HEK293 (cell line): ENCODE measurements around the gene EIF4G3.
A peak's percentile ranks its signal among the peaks of the same experiment; 100 is the strongest.

Experiments
- CTCF ChIA-PET: fragments of 350-600 bp; formaldehyde crosslinking; extraction: SDS; loops from one replicate; lab custom pipeline; 2021; ENCODE audit warnings: antibody characterized with exemption; lab: Yijun Ruan, JAX
- POLR2A ChIA-PET: fragments of 300-600 bp; formaldehyde crosslinking; extraction: SDS; loops from one replicate; lab custom pipeline; 2020; ENCODE audit warnings: antibody characterized with exemption, inconsistent platforms; lab: Yijun Ruan, JAX
- H3K27ac ChIP-seq: fragments of 200-500 bp; sonication (Bioruptor generic); 2 replicates; pipeline ENCODE4 v1.5.1; 2014; ENCODE audit warnings: low read depth, low read length, control low read depth, inconsistent platforms; ENCODE audit errors: extremely low read depth
- H3K36me3 ChIP-seq, 2 experiments: fragments of 200-500 bp in 1 of 2; sonication (Bioruptor generic) in 1 of 2; 1 replicate in 1 of 2; 2 replicates in 1 of 2; pipeline ENCODE4 v1.5.1; 2014 to 2017; ENCODE audit warnings: inconsistent platforms in 2 of 2, low read length in 2 of 2; ENCODE audit not compliant: control insufficient read depth in 2 of 2, insufficient read depth in 1 of 2
- H3K4me1 ChIP-seq: fragments of 200-500 bp; sonication (Bioruptor generic); 2 replicates; pipeline ENCODE4 v1.5.1; 2014; ENCODE audit warnings: mild to moderate bottlenecking, low read length, inconsistent platforms; ENCODE audit not compliant: control insufficient read depth, insufficient read depth
- H3K4me3 ChIP-seq: 2 replicates; pipeline ENCODE4 v1.5.1; 2011; ENCODE audit warnings: low read depth, mild to moderate bottlenecking, control low read depth, low read length, moderate library complexity
- H3K9me3 ChIP-seq: fragments of 200-500 bp; sonication (Bioruptor generic); 2 replicates; pipeline ENCODE4 v1.5.1; 2014; ENCODE audit warnings: low read depth, low read length, inconsistent platforms; ENCODE audit not compliant: control insufficient read depth, insufficient read depth
- CTCF ChIP-seq: fragments of 450-650 bp; formaldehyde crosslinking; IDR thresholded peaks from 2 replicates; pipeline ENCODE4 v1.5.1; 2016; ENCODE audit warnings: missing biosample characterization, missing genetic modification characterization
- OSR2 ChIP-seq: fragments of 450-650 bp; formaldehyde crosslinking; IDR thresholded peaks from 2 replicates; pipeline ENCODE4 v1.5.1; 2016; ENCODE audit warnings: missing biosample characterization, missing genetic modification characterization
- PATZ1 ChIP-seq: fragments of 450-650 bp; formaldehyde crosslinking; IDR thresholded peaks from 2 replicates; pipeline ENCODE4 v1.5.1; 2016; ENCODE audit warnings: missing biosample characterization, missing genetic modification characterization
- SALL2 ChIP-seq: fragments of 450-650 bp; formaldehyde crosslinking; IDR thresholded peaks from 2 replicates; pipeline ENCODE4 v1.5.0; 2017; ENCODE audit warnings: missing biosample characterization, mild to moderate bottlenecking, missing genetic modification characterization, borderline replicate concordance
- ZFP41 ChIP-seq: fragments of 450-650 bp; formaldehyde crosslinking; IDR thresholded peaks from 2 replicates; pipeline ENCODE4 v1.5.1; 2016; ENCODE audit warnings: missing biosample characterization, missing genetic modification characterization, borderline replicate concordance
- ZNF654 ChIP-seq: fragments of 450-650 bp; formaldehyde crosslinking; IDR thresholded peaks from 2 replicates; pipeline ENCODE4 v1.5.1; 2016; ENCODE audit warnings: low read depth, missing biosample characterization, missing genetic modification characterization
- ZNF768 ChIP-seq: fragments of 450-650 bp; formaldehyde crosslinking; IDR thresholded peaks from 2 replicates; pipeline ENCODE4 v1.5.1; 2018; ENCODE audit warnings: missing biosample characterization, mild to moderate bottlenecking, missing genetic modification characterization
- ZNF792 ChIP-seq: fragments of 450-650 bp; formaldehyde crosslinking; IDR thresholded peaks from 2 replicates; pipeline ENCODE4 v1.5.1; 2016; ENCODE audit warnings: missing biosample characterization, missing genetic modification characterization
- ZXDB ChIP-seq: fragments of 450-650 bp; formaldehyde crosslinking; IDR thresholded peaks from 2 replicates; pipeline ENCODE4 v1.5.1; 2016; ENCODE audit warnings: missing biosample characterization, missing genetic modification characterization
- TF ChIP-seq, protein P1 (sequence below): fragments of 450-650 bp; formaldehyde crosslinking; conservative IDR thresholded peaks from 2 replicates; pipeline ENCODE4 v1.5.1; 2016; ENCODE audit warnings: low read depth, missing biosample characterization, missing genetic modification characterization
- TF ChIP-seq, protein P2 (sequence below): fragments of 450-650 bp; formaldehyde crosslinking; IDR thresholded peaks from 2 replicates; pipeline ENCODE4 v1.5.1; 2016; ENCODE audit warnings: missing biosample characterization, missing genetic modification characterization

EIF4G3 gene

DNA sequence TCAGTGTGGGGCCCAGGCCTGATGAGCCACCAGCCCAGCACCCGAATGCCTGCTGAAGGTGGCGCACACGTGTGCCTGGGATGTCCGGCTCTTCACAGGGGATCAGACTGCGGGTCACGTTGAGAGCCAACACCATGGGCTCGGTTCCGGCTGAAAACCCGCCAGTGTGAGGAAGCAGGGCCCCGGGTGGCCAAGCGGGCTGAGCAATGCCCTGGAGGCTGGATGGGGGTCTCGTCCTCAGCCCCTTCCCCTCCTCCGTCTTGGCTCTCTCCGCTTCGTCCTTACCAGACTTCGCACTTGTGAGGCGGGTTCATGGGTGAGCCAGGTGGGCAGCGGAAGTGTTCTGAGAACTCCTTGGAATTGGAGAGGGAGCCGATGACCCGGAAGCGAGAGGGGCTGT, 43.0 kb upstream of the EIF4G3 start (continued):
- TF ChIP-seq, protein P1, sequence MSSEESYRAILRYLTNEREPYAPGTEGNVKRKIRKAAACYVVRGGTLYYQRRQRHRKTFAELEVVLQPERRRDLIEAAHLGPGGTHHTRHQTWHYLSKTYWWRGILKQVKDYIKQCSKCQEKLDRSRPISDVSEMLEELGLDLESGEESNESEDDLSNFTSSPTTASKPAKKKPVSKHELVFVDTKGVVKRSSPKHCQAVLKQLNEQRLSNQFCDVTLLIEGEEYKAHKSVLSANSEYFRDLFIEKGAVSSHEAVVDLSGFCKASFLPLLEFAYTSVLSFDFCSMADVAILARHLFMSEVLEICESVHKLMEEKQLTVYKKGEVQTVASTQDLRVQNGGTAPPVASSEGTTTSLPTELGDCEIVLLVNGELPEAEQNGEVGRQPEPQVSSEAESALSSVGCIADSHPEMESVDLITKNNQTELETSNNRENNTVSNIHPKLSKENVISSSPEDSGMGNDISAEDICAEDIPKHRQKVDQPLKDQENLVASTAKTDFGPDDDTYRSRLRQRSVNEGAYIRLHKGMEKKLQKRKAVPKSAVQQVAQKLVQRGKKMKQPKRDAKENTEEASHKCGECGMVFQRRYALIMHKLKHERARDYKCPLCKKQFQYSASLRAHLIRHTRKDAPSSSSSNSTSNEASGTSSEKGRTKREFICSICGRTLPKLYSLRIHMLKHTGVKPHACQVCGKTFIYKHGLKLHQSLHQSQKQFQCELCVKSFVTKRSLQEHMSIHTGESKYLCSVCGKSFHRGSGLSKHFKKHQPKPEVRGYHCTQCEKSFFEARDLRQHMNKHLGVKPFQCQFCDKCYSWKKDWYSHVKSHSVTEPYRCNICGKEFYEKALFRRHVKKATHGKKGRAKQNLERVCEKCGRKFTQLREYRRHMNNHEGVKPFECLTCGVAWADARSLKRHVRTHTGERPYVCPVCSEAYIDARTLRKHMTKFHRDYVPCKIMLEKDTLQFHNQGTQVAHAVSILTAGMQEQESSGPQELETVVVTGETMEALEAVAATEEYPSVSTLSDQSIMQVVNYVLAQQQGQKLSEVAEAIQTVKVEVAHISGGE (tag by site-specific recombination): no peak
- no peak for TF ChIP-seq ZFP41
- no peak for TF ChIP-seq CTCF (tag by site-specific recombination)
- TF ChIP-seq ZNF792 (tag by site-specific recombination): no peak
- no peak for TF ChIP-seq ZXDB (tag by site-specific recombination)
- TF ChIP-seq ZNF768: no peak
- no peak for TF ChIP-seq SALL2 (tag by site-specific recombination)

GRCh38 chr1:21217812-21218596, 41.3 kb upstream of the EIF4G3 start:
- TF ChIP-seq OSR2: peak; percentile 36; the same call in 1 of the 2 replicates
- no peak for TF ChIP-seq ZNF792 (tag by site-specific recombination)
- peak; percentile 29; the same call in 1 of the 2 replicates for TF ChIP-seq PATZ1 (tag by site-specific recombination)
- peak; percentile 19; the same call in 1 of the 2 replicates for TF ChIP-seq ZNF654 (tag by site-specific recombination)
- peak; percentile 58 for TF ChIP-seq CTCF (tag by site-specific recombination)
- TF ChIP-seq, protein P2, sequence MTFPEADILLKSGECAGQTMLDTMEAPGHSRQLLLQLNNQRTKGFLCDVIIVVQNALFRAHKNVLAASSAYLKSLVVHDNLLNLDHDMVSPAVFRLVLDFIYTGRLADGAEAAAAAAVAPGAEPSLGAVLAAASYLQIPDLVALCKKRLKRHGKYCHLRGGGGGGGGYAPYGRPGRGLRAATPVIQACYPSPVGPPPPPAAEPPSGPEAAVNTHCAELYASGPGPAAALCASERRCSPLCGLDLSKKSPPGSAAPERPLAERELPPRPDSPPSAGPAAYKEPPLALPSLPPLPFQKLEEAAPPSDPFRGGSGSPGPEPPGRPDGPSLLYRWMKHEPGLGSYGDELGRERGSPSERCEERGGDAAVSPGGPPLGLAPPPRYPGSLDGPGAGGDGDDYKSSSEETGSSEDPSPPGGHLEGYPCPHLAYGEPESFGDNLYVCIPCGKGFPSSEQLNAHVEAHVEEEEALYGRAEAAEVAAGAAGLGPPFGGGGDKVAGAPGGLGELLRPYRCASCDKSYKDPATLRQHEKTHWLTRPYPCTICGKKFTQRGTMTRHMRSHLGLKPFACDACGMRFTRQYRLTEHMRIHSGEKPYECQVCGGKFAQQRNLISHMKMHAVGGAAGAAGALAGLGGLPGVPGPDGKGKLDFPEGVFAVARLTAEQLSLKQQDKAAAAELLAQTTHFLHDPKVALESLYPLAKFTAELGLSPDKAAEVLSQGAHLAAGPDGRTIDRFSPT: peak; percentile 46; the same call in 1 of the 2 replicates
- Histone ChIP-seq H3K9me3 (no peaks in the 10 kb centered on the region), H3K4me3 (no peak overlapping the region), H3K27ac (no peak overlapping the region), H3K4me1 (no peaks in the 10 kb centered on the region), H3K36me3 (peaks cover 0 to 40% of the 10 kb centered on the region in 2 experiments; a peak in 2 of 3 replicates)
- POLR2A ChIA-PET: interaction anchor here (0.6 kb wide), 1 partner anchor 176 kb away, joined by 4 read pairs; no protein-coding TSS in a partner anchor
- CTCF ChIA-PET: interaction anchor here (0.5 to 6.9 kb wide), 37 partner anchors 8 to 1454 kb away, joined by 3 to 56 read pairs (median 4); no protein-coding TSS in a partner anchor
